Pancreas (tissue), 10 donors: Measurements from ENCODE around the gene GCN1. TPM values are rescaled to one million over a fixed set of nuclear protein-coding genes. Genes with fewer than 3 reads are reported as not detected.

ENCODE experiments used
- ATAC-seq, 4 donors: fragments of 200-7000 bp; cut with Tn5 transposase; one replicate each; pipeline versions ENCODE4 v1.8.0 to v1.9.1; 2020; ENCODE audit warnings: mild to moderate bottlenecking in 4 of 4, moderate library complexity in 4 of 4
- DNase-seq, 6 donors: peaks; one replicate each; pipeline ENCODE4 v3.0.0-alpha.2; 2020
- FAIRE-seq: peaks from 2 replicates; lab custom pipeline; 2012; peaks lifted over from hg19 to GRCh38; lab: Jason Lieb, UNC
- H3K27ac ChIP-seq, 4 donors: fragments of 200-600 bp; sonication (generic); 1 replicate in 3 of 4; 2 replicates in 1 of 4; pipeline versions ENCODE4 v1.5.0 to v1.8.0; 2020
- H3K27me3 ChIP-seq, 4 donors: fragments of 200-600 bp; one replicate each; pipeline ENCODE4 v1.8.0; 2021
- H3K36me3 ChIP-seq, 3 donors: fragments of 200-600 bp; sonication (generic) in 1 of 3; one replicate each; pipeline versions ENCODE4 v1.5.0 to v1.8.0; 2020 to 2021
- H3K4me1 ChIP-seq, 3 donors: fragments of 200-600 bp; one replicate each; pipeline ENCODE4 v1.8.0; 2021
- H3K4me3 ChIP-seq, 4 donors: fragments of 200-600 bp; sonication (generic) in 2 of 4; one replicate each; pipeline versions ENCODE4 v1.5.0 to v1.8.0; 2020 to 2021
- H3K9me3 ChIP-seq, 4 donors: fragments of 200-600 bp; one replicate each; pipeline ENCODE4 v1.8.0; 2021
- CTCF ChIP-seq, 4 donors: fragments of 200-600 bp; sonication (generic) in 3 of 4; IDR thresholded peaks; one replicate each; pipeline versions ENCODE4 v1.5.0 to v1.8.0; 2021; ENCODE audit warnings: antibody characterized with exemption in 4 of 4
- whole genome bisulfite sequencing, 2 donors: extraction: QIAGEN DNeasy Blood & Tissue Kit; methylation state at CpG; one replicate each; pipeline ENCODE4 v1.1.7; 2013; 5-methylcytosine and 5-hydroxymethylcytosine counted together
- intact Hi-C, 3 donors: fragments of 100-400 bp; cut with DNase I; formaldehyde crosslinking; loops; one replicate each; pipeline versions ENCODE4 v1.11.1 to v1.14.2; 2022
- polyA plus RNA-seq, 2 donors: library from polyadenylated mRNA; stranded (reverse); fragments of 200-250 nt; gene quantifications; one replicate each; pipeline ENCODE4 v1.2.3, GENCODE V29; 2013
- total RNA-seq, 6 donors: library from RNA; stranded (reverse); fragmentation: NEBNext Ultra II Directional in 4 of 6; extraction: Animal tissue kit (Norgen Biotek cat#: 25700) in 4 of 6; gene quantifications; one replicate each; pipeline versions ENCODE4 v1.2.1 to v1.2.4, GENCODE V29; 2021 to 2023
- donor health status: healthy with polysubstance abuse.
- donor health status: DM: no; HTN: no; CAD: no; lungs with moderate emphysema.
- donor health status: DM: no; HTN: no; CAD: no.
- donor health status: control.
- donor health status: control.
- donor health status: Bipolar disorder and iron deficiency.
- donor health status: DM: yes; HTN: yes; CAD: no.
- donor health status: DM: no; HTN: no; CAD: no.
- donor health status: DM: no; HTN: no; CAD: no.
- donor health status: DM: yes; HTN: yes; CAD: no.

GCN1 gene
- total and polyA plus RNA-seq, 8 donors = 18.9 to 54.1 (median 37.7) TPM

DNA sequence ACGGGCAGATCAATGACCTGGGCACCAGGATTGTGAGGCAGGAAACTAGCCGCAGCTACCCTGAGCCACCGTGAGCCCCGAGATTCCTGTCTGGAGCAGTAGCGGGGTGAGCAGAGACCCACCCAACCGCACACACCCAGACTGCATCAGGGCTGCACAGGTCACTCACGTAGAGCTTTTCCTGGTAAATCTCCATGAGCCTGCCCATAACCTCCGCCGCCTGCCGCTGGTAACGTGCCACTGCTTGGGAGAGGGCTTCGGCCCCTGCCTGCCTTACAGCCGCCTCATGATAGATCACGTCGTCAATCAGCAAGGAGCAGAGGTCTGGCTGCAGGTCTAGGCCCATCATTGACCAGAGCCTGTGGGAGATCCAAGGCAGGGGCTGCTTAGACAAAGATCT is 39.4 kb downstream of the GCN1 start:
- H3K27ac ChIP-seq = no peak overlapping the region
- H3K4me3 ChIP-seq = no peak overlapping the region
- intact Hi-C loops = no loop called here
- ATAC-seq (no peak), FAIRE-seq (no peak), DNase-seq (no peak)
- H3K36me3 ChIP-seq = peaks cover 0 to 79% (median 49%) of the 10 kb centered on the region in 3 donors
- 96 to 97% methylated on average over 15 of the region's 15 CpGs for WGBS, 2 donors
- H3K27me3 ChIP-seq = no peaks in the 10 kb centered on the region
- H3K4me1 ChIP-seq = no peaks in the 10 kb centered on the region
- no peak for TF ChIP-seq CTCF (IDR thresholded peaks at IDR 0.05)
- no peaks in the 10 kb centered on the region for H3K9me3 ChIP-seq

GRCh38 chr12:120150919-120151525 is 43.5 kb downstream of the GCN1 start:
- intact Hi-C loops = no loop called here
- FAIRE-seq = no peak
- no peak for ATAC-seq

GRCh38 chr12:120148011-120148410 is 46.5 kb downstream of the GCN1 start:
- Histone ChIP-seq H3K4me3 (no peak overlapping the region), H3K36me3 (peaks cover 9 to 85% (median 41%) of the 10 kb centered on the region in 3 donors), H3K27ac (no peak overlapping the region), H3K27me3 (no peaks in the 10 kb centered on the region), H3K4me1 (no peaks in the 10 kb centered on the region), H3K9me3 (no peaks in the 10 kb centered on the region)
- WGBS, 2 donors = 88 to 90% methylated on average over 11 of the region's 11 CpGs
- intact Hi-C loops = no loop called here
- FAIRE-seq = no peak
- no peak for ATAC-seq
- TF ChIP-seq CTCF (IDR thresholded peaks at IDR 0.05) = no peak
- DNase-seq = no peak

More at GRCh38 chr12:120150919-120151525, 43.5 kb downstream of the GCN1 start:
- Histone ChIP-seq H3K27me3 (no peaks in the 10 kb centered on the region), H3K4me1 (no peaks in the 10 kb centered on the region), H3K36me3 (peaks cover 0 to 92% (median 48%) of the 10 kb centered on the region in 3 donors), H3K9me3 (no peaks in the 10 kb centered on the region), H3K27ac (no peak overlapping the region), H3K4me3 (no peak overlapping the region)
- no peak for DNase-seq
- TF ChIP-seq CTCF (IDR thresholded peaks at IDR 0.05) = no peak
- 95 to 96% methylated on average over 21 to 22 of the region's 22 CpGs for WGBS, 2 donors

GRCh38 chr12:120145164-120145563 is 49.4 kb downstream of the GCN1 start:
- Histone ChIP-seq H3K4me3 (no peak overlapping the region), H3K9me3 (no peaks in the 10 kb centered on the region), H3K27ac (no peak overlapping the region), H3K36me3 (peaks cover 9 to 89% (median 53%) of the 10 kb centered on the region in 3 donors), H3K4me1 (no peaks in the 10 kb centered on the region), H3K27me3 (no peaks in the 10 kb centered on the region)
- no peak for ATAC-seq
- intact Hi-C loops = no loop called here
- no peak for FAIRE-seq
- no peak for TF ChIP-seq CTCF (IDR thresholded peaks at IDR 0.05)
- WGBS, 2 donors = 96 to 97% methylated on average over 8 of the region's 8 CpGs
- DNase-seq = no peak

DNA sequence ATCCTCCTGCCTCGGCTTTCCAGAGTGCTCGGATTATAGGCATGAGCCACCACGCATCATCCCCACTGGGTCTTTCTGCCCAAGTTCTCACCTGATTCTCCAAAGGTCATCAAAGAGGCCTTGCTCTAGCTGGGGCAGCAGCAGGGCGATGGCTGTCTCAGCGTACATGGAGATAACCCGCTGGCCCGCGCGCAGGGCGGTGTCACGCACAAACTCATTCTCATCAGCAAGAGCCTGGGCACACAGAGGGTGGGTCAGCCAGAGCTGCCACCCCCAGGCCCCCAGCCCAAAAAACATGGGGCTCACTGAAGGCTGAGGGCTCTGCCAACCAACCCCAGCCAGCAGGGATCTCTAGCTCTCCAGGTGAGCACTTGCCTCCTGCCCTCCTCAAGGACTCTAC is 50.3 kb downstream of the GCN1 start:
- no peaks in the 10 kb centered on the region for H3K4me1 ChIP-seq
- intact Hi-C loops = no loop called here
- DNase-seq = no peak
- no peaks in the 10 kb centered on the region for H3K9me3 ChIP-seq
- no peaks in the 10 kb centered on the region for H3K27me3 ChIP-seq
- WGBS, 2 donors = 97 to 98% methylated on average over 11 of the region's 11 CpGs
- FAIRE-seq = no peak
- H3K27ac ChIP-seq = no peak overlapping the region
- H3K36me3 ChIP-seq = peaks cover 9 to 89% (median 49%) of the 10 kb centered on the region in 3 donors
- ATAC-seq = no peak
- no peak overlapping the region for H3K4me3 ChIP-seq
- no peak for TF ChIP-seq CTCF (IDR thresholded peaks at IDR 0.05)
